HG02840 (cell line): ENCODE data around the gene SMIM12.
"Not testable (repeated sequence)": the region's sequence is repeated elsewhere in the genome, so short reads cannot be mapped to it uniquely, and the experiment has no call there.

ENCODE experiments used
- ATAC-seq: cut with Tn5 transposase; IDR thresholded peaks from one replicate; pipeline ENCODE4 v1.9.1; 2021; ENCODE audit warnings: mild to moderate bottlenecking, moderate library complexity, moderate number of reproducible peaks; ENCODE audit not compliant: unreplicated experiment, low FRiP score

SMIM12 gene

GRCh38 chr1:34845131-34845901 is 14.2 kb downstream of the SMIM12 start:
- no peak for ATAC-seq

- ATAC-seq, result no peak
Measured at GRCh38 chr1:34844252-34844634, 15.3 kb downstream of the SMIM12 start.

DNA sequence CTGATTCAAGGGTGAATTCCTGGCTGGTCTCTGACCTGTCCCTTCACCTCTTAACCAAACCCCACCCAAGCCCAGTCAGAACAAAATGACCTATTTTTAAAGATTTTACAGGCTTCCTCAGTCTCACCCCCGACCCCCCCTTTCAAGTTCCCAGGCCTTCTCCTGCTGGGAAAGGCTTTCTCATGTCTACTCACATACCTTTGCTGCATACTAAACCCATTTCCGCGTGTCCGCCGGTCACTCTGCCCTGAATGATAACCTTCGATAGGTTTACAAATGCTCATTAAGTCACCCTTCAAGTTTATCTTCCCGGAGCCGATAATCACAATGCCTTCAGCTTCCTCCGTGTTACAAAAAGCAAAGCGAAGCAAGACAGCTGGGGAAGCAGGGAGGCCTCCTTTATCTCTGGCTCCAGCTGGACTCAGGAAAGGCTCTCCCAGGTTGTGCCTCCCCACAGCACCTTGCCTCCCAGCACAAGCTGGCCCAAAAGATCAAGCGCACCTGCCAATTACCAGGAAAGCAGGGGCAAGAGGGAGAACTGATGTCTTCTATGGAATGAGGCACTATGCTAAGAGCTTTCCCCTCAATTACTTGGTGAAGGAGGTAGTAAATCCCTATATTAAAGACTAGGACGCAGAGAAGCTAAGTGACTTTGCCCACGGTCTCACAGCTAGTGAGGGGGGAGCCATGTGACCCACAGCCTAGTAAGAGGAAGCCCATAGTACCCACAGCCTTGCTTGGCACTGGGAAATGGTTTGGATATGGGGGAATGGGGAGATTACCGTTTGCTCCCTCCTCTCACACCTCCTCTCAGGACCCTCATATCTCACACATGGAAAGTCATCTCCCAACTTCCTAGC is 15.9 kb downstream of the SMIM12 start:
- no peak for ATAC-seq

DNA sequence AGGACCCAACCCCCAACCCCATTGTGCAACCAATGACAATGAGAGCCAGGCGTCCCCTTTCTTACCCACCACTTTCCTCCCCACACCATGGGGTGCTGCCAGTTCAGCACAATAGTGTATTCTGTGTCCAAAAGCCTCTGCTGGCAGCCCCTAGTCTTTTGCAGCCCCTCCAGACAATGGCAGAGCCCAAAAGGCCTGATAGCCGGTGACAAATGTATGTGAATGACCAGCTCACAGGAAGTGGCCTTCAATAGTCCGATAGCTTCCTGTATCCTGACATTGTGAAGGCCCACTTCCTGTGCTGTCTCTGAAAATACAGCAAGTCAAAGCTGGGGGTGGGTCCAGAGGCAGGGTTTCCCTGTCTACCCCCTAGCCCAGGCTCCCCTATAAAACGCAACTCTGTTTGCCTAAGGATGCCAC is 16.6 kb downstream of the SMIM12 start:
- ATAC-seq, result no peak

GRCh38 chr1:34842073-34842472 is 17.5 kb downstream of the SMIM12 start:
- no peak for ATAC-seq

DNA sequence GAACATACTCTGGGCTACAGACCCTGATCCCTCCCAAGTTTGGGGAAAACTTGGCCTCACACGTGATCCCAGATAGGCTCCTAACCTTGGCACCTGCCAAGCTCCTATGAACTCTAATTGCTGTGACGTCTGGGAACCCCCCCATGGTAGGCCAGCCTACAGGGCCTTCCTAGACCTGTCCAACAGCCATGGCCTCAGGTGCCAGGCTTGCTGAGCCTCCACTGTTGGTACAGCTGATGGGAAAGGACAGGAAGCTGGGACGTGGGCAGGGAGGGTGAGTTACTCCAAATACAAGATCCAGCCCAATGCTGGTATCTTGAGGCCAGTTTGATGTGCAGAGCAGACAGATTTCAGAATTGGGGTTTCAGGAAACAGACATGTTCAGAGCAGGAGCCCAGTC is 19.1 kb downstream of the SMIM12 start:
- ATAC-seq, result no peak

GRCh38 chr1:34839526-34840305 is 19.8 kb downstream of the SMIM12 start:
- ATAC-seq, result no peak

DNA sequence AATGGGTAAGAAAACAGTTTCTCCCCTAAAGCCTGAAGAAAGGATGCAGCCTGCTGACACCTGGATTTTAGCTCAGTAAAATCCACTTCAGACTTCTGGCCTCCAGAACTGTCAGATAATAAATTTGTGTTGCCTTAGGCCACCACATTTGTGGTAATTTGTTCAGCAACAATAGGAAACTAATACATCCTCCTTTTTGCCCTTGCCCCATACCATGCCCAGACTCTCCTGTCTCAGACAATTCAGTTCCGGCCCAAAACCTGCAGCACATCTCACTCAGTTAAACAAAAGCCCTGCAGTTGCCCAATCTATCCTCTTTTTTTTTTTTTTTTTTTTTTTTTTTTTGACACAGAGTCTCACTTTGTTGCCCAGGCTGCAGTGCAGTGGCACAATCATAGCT is 25.8 kb downstream of the SMIM12 start:
- ATAC-seq, result no peak

- ATAC-seq, result no peak
Measured at GRCh38 chr1:34831721-34832246, 27.8 kb downstream of the SMIM12 start.

DNA sequence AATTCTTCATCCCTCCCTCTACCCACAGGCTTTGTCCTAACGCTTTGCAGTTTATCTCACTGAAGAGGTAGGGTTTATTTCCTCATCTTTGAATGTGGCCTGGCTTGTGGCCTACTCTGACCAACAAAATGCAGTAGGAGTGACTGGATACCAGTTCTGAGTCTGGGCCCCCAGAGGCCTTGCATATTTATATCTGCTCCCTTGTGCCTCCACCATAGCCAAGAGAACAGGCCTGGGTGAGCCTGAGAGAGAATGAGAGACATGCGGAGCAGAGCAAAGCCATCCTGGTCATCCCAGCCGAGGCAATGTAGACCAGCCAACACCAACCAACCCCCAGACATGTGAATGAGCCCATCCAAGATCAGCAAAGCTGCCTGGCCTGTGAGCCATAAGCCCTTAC is 30.3 kb downstream of the SMIM12 start:
- no peak for ATAC-seq

DNA sequence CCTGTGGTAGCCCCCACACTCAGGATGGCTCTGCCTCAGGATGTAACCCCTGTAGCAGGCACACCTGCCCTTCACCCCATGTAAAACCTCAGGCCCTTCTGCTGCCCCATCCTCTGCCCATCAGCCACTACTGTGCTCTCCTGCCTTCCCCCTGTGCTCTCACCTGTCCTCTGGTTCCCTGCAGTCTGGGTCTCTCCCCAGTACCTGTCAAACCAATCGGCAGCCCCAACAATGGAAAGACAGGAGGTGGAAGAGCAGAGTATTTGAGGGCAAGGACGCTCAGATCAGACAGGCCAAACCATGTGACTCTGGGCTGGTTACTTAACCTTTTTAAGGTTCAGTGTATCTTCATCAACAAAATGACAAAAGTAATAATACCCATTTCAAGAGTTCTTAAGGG is 30.9 kb downstream of the SMIM12 start:
- no peak for ATAC-seq

GRCh38 chr1:34827341-34827941 is 32.1 kb downstream of the SMIM12 start:
- no peak for ATAC-seq

GRCh38 chr1:34825455-34826091 is 34.0 kb downstream of the SMIM12 start:
- ATAC-seq, result no peak

DNA sequence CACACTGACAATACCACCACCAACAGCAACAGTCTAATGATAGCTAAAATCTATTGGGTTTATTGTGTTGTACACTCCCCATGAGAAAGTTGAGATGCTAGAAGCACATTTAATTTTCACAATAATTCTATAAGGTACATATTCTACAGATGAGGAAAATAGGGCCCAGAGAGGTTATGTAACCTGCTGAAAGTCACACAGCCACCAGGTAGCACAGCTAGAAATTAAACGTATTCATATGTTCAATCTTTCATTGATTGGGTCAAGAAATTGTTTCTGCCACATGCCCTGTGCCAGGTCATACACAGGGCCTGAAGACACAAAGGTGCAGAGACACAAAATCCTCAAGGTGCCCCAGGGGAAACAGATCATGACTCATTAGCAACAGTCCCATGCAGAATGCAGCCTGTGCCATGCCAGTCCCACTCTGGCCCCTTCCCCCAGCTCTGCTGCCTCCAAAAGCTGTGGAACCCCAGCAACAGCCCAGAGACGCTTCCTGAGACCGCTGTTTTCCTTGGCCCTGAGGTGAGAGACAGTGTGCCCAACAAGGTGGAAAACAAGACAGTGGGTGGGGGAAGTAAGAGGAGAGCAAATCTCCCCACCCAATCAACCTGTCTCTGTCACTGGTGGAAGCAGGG is 34.6 kb downstream of the SMIM12 start:
- ATAC-seq, result no peak

- no peak for ATAC-seq
Measured at GRCh38 chr1:34822202-34822601, 37.3 kb downstream of the SMIM12 start.

DNA sequence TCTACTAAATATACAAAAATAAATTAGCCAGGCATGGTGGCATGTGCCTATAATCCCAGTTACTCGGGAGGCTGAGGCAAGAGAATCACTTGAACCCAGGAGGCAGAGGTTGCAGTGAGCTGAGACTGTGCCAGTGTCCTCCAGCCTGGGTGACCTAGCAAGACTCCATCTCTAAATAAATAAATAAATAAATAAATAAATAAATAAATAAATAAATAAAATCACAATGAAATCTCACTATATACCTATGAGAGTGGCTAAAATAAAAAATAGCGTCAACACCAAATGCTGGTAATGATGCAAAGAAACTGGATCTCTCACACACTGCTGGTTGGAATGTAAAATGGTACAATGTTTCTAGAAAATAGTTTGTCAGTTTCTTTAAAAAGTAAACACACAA is 40.7 kb downstream of the SMIM12 start:
- ATAC-seq, result not testable (repeated sequence)

DNA sequence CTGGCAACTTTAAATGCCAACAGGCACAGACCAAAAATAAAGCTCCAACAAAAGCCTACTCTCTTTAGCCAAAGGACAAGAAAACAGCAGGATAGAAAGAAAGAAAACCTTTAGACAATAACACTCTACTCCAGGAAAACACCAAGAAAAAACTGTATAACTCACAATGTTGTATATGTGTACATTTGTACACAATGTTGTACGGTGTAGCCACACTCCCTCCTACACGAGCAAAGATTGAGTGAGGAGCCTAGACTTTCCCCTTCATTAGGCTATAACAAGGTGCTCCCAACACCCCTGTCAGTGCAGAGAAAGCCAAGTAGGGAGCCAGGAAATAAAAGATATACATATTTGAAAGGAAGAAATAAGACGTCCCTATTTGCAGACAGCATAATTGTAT is 42.8 kb downstream of the SMIM12 start:
- ATAC-seq, result no peak

DNA sequence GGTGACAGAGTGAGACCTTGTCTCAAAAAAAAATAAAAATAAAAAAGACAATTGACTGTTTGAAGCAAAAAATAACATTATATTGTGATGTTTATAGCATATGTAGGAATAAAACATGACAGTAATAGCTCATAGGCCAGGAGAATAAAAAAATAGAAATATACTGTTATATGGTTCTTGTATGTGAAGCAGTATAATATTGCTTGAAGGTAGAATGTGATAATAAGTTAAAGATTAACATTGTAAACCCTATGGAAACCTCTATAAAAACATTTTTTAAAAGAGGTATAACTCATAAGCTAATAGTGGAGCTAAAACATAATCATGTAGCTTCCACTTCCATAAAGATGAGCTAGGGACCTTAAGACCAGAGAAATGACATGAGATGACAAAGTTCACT is 43.2 kb downstream of the SMIM12 start:
- no peak for ATAC-seq

DNA sequence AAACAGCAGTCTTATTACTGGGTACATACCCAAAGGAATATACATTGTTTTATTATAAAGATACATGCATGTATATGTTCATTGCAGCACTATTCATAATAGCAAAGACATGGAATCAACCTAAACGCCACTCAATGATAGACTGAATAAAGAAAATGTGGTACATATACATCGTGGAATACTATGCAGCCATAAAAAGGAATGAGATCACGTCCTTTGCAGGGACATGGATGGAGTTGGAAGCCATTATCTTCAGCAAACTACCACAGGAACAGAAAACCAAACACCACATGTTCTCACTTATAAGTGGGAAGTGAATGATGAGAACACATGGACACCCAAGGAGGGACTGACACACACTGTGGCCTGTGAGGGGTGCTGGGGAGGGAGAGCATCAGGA is 48.8 kb downstream of the SMIM12 start:
- ATAC-seq, result not testable (repeated sequence)
